HuH-7.5 (cell line): ENCODE measurements around the gene USH1C.

ENCODE experiments used
- DNase-seq: peaks from one replicate; pipeline ENCODE4 v3.0.0; 2011; ENCODE audit warnings: low spot score

The USH1C gene

GRCh38 chr11:17526326-17526725, 17.9 kb downstream of the USH1C start:
- DNase-seq: no peak

- DNase-seq: no peak
Measured at GRCh38 chr11:17525570-17525969, 18.6 kb downstream of the USH1C start.

- no peak for DNase-seq
Measured at GRCh38 chr11:17524221-17524620, 20.0 kb downstream of the USH1C start.

- DNase-seq: no peak
Measured at GRCh38 chr11:17522655-17523054, 21.6 kb downstream of the USH1C start.

GRCh38 chr11:17521106-17521900, 22.9 kb downstream of the USH1C start:
- DNase-seq: no peak

- no peak for DNase-seq
Measured at GRCh38 chr11:17519061-17519885, 24.9 kb downstream of the USH1C start.

GRCh38 chr11:17518366-17518765, 25.9 kb downstream of the USH1C start:
- DNase-seq: no peak

GRCh38 chr11:17517186-17517585, 27.0 kb downstream of the USH1C start:
- no peak for DNase-seq

- no peak for DNase-seq
Measured at GRCh38 chr11:17516551-17517150, 27.6 kb downstream of the USH1C start.

GRCh38 chr11:17515443-17516176, 28.6 kb downstream of the USH1C start:
- no peak for DNase-seq

- no peak for DNase-seq
Measured at GRCh38 chr11:17514476-17514875, 29.7 kb downstream of the USH1C start.

GRCh38 chr11:17513853-17514252, 30.4 kb downstream of the USH1C start:
- no peak for DNase-seq

- no peak for DNase-seq
Measured at GRCh38 chr11:17512101-17512500, 32.1 kb downstream of the USH1C start.

GRCh38 chr11:17511571-17511970, 32.6 kb downstream of the USH1C start:
- DNase-seq: no peak

- DNase-seq: no peak
Measured at GRCh38 chr11:17510507-17511206, 33.6 kb downstream of the USH1C start.

- no peak for DNase-seq
Measured at GRCh38 chr11:17508791-17509190, 35.4 kb downstream of the USH1C start.

GRCh38 chr11:17508306-17508705, 35.9 kb downstream of the USH1C start:
- DNase-seq: no peak

- no peak for DNase-seq
Measured at GRCh38 chr11:17507773-17508172, 36.4 kb downstream of the USH1C start.

- no peak for DNase-seq
Measured at GRCh38 chr11:17506942-17507341, 37.3 kb downstream of the USH1C start.

- DNase-seq: no peak
Measured at GRCh38 chr11:17506314-17506713, 37.9 kb downstream of the USH1C start.

- no peak for DNase-seq
Measured at GRCh38 chr11:17505146-17505545, 39.1 kb downstream of the USH1C start.
